HG03175 (cell line): ENCODE measurements around the gene GUCA2A.

Experiments
- ATAC-seq: cut with Tn5 transposase; IDR thresholded peaks from one replicate; pipeline ENCODE4 v1.9.1; 2021; ENCODE audit warnings: mild to moderate bottlenecking, moderate library complexity; ENCODE audit not compliant: unreplicated experiment

Gene GUCA2A

GRCh38 chr1:42135426-42135825, 29.1 kb downstream of the GUCA2A start:
- ATAC-seq: no peak

GRCh38 chr1:42133809-42134526, 30.6 kb downstream of the GUCA2A start:
- no peak for ATAC-seq

- ATAC-seq: no peak
Measured at GRCh38 chr1:42133390-42133789, 31.2 kb downstream of the GUCA2A start.

- no peak for ATAC-seq
Measured at GRCh38 chr1:42130061-42130660, 34.4 kb downstream of the GUCA2A start.

- no peak for ATAC-seq
Measured at GRCh38 chr1:42128964-42129363, 35.6 kb downstream of the GUCA2A start.

GRCh38 chr1:42128499-42128898, 36.0 kb downstream of the GUCA2A start:
- ATAC-seq: no peak

GRCh38 chr1:42127767-42128166, 36.8 kb downstream of the GUCA2A start:
- no peak for ATAC-seq

- ATAC-seq: no peak
Measured at GRCh38 chr1:42125552-42125951, 39.0 kb downstream of the GUCA2A start.

- no peak for ATAC-seq
Measured at GRCh38 chr1:42122408-42122807, 42.1 kb downstream of the GUCA2A start.

- ATAC-seq: no peak
Measured at GRCh38 chr1:42118125-42118524, 46.4 kb downstream of the GUCA2A start.

- no peak for ATAC-seq
Measured at GRCh38 chr1:42117214-42117613, 47.3 kb downstream of the GUCA2A start.

- ATAC-seq: no peak
Measured at GRCh38 chr1:42114229-42114628, 50.3 kb downstream of the GUCA2A start.
